Liver (tissue), 3 donors: ENCODE measurements around the gene FAM90A26.
"Not testable (repeated sequence)": the region's sequence is repeated elsewhere in the genome, so short reads cannot be mapped to it uniquely, and the experiment has no call there.

ENCODE experiments used
- ATF3 ChIP-seq: IDR thresholded peaks from 2 replicates; pipeline ENCODE4 v1.6.1; 2016; ENCODE audit warnings: antibody characterized with exemption
- CTCF ChIP-seq: fragments of 150-350 bp; IDR thresholded peaks from 2 replicates; pipeline ENCODE4 v1.5.1; 2017; ENCODE audit warnings: improper control_type of control experiment, low read depth, low read length; ENCODE audit not compliant: missing input control
- EGR1 ChIP-seq, 2 donors: IDR thresholded peaks; 2 replicates each; pipeline ENCODE4 v1.6.1; 2016 to 2018; ENCODE audit warnings: antibody characterized with exemption in 2 of 2, low read depth in 2 of 2
- GABPA ChIP-seq, 2 donors: IDR thresholded peaks in 1 of 2; conservative IDR thresholded peaks in 1 of 2; 2 replicates each; pipeline ENCODE4 v1.6.1; 2016; ENCODE audit warnings: antibody characterized with exemption in 2 of 2, mild to moderate bottlenecking in 1 of 2, moderate library complexity in 1 of 2
- RAD21 ChIP-seq, 2 donors: IDR thresholded peaks; 2 replicates each; pipeline ENCODE4 v1.6.1; 2016; ENCODE audit warnings: antibody characterized with exemption in 2 of 2, mild to moderate bottlenecking in 2 of 2
- RXRA ChIP-seq, 2 donors: IDR thresholded peaks; 2 replicates each; pipeline ENCODE4 v1.6.1; 2017 to 2018; ENCODE audit warnings: antibody characterized with exemption in 2 of 2, mild to moderate bottlenecking in 1 of 2
- SP1 ChIP-seq: IDR thresholded peaks from 2 replicates; pipeline ENCODE4 v1.6.1; 2018; ENCODE audit warnings: antibody characterized with exemption, mild to moderate bottlenecking
- TAF1 ChIP-seq: conservative IDR thresholded peaks from 2 replicates; pipeline ENCODE4 v1.6.1; 2016; ENCODE audit warnings: antibody characterized with exemption, mild to moderate bottlenecking
- YY1 ChIP-seq: IDR thresholded peaks from 2 replicates; pipeline ENCODE4 v1.6.1; 2016; ENCODE audit warnings: antibody characterized with exemption, mild to moderate bottlenecking
- TF ChIP-seq, protein P1 (sequence below): IDR thresholded peaks from 2 replicates; pipeline ENCODE4 v1.6.1; 2016; ENCODE audit warnings: antibody characterized with exemption
- donor health status: healthy.
- donor health status: healthy.

DNA sequence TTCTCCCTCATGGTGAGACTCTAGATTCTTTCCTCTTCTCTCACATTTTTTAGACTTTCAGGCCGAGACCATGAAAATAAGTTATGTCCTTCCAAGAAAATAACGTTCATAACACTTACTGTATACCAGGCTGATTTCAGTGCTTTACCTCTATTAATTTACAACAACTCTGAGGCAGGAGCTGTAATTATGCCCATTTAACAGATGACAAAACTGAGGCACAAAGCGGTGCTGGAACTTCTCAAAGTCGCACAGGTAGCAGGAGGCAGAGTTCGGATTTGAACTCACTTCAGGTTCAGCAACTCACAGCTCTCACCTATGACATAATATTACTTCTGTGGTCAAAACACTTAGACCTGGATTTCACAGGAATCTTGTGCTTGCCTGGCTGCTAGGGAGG is 36.2 kb upstream of the FAM90A26 start:
- not testable (repeated sequence) for TF ChIP-seq CTCF; EGR1 (IDR thresholded peaks at IDR 0.05; ENCODE audit: low read depth in 2 of 2); RAD21 (IDR thresholded peaks at IDR 0.05); RXRA (IDR thresholded peaks at IDR 0.05); GABPA (IDR thresholded peaks at IDR 0.05 in 1 of 2, conservative IDR thresholded peaks at IDR 0.05 in 1 of 2); YY1; ATF3; SP1; TAF1
- TF ChIP-seq, protein P1, sequence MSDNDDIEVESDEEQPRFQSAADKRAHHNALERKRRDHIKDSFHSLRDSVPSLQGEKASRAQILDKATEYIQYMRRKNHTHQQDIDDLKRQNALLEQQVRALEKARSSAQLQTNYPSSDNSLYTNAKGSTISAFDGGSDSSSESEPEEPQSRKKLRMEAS, result not testable (repeated sequence)
